ENCODE measurements around the gene KLF17.

The KLF17 gene

DNA sequence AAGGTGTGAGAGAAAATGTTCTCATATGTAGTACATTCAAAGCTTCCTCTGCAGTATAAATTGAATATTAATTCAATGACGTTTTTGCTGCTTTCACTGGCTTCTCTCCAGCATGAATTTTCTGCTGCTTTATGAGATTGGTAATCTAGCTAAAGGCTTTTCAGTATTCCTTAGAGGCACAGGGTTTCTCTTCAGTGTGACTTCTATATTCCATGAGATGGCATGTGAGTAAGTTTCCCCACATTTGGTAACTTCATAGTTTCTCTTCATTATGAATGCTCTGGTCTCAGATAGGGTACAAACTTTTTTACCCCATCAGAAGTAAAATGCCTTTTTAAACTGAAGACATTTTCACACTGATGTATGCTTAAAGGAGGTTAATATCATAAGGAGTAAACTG lies 33.2 kb downstream of the KLF17 start:
- DNase-seq (ENCODE audit: low read depth), result no peak
- TF ChIP-seq, protein P1, sequence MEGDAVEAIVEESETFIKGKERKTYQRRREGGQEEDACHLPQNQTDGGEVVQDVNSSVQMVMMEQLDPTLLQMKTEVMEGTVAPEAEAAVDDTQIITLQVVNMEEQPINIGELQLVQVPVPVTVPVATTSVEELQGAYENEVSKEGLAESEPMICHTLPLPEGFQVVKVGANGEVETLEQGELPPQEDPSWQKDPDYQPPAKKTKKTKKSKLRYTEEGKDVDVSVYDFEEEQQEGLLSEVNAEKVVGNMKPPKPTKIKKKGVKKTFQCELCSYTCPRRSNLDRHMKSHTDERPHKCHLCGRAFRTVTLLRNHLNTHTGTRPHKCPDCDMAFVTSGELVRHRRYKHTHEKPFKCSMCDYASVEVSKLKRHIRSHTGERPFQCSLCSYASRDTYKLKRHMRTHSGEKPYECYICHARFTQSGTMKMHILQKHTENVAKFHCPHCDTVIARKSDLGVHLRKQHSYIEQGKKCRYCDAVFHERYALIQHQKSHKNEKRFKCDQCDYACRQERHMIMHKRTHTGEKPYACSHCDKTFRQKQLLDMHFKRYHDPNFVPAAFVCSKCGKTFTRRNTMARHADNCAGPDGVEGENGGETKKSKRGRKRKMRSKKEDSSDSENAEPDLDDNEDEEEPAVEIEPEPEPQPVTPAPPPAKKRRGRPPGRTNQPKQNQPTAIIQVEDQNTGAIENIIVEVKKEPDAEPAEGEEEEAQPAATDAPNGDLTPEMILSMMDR (IDR thresholded peaks at IDR 0.05; ENCODE audit: insufficient read depth, low read depth, low read length, missing control alignments), result no peak

DNA sequence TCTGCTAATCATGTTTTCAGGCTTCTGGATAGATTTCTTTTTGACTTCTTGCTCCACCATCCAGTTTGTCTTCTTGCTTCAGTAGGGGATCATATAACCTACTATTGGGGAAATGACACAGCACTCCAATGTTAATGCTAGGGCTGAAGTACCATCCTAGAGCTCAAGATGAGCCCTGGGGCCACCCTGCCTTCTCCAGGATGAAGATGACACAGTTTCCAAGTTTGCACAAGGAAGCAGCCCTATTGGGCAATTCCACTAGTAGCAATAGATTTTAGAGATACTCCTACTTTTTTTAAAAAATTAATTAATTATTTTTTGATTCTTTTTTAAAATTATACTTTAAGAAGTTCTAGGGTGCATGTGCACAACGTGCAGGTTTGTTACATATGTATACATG lies 34.1 kb downstream of the KLF17 start:
- H3K4me3 ChIP-seq (ENCODE audit: low read depth, low read length), result no peak overlapping the region
- no peak for DNase-seq (ENCODE audit: low read depth)
- TF ChIP-seq, protein P1 (IDR thresholded peaks at IDR 0.05; ENCODE audit: insufficient read depth, low read depth, low read length, missing control alignments), result no peak

More for the DNA sequence above, 33.2 kb downstream of the KLF17 start:
- no peak overlapping the region for H3K4me3 ChIP-seq (ENCODE audit: low read depth, low read length)

GRCh38 chr1:44154049-44154448 lies 35.4 kb downstream of the KLF17 start:
- TF ChIP-seq, protein P1 (IDR thresholded peaks at IDR 0.05; ENCODE audit: insufficient read depth, low read depth, low read length, missing control alignments), result no peak
- DNase-seq (ENCODE audit: low read depth), result no peak
- H3K4me3 ChIP-seq (ENCODE audit: low read depth, low read length), result no peak overlapping the region

DNA sequence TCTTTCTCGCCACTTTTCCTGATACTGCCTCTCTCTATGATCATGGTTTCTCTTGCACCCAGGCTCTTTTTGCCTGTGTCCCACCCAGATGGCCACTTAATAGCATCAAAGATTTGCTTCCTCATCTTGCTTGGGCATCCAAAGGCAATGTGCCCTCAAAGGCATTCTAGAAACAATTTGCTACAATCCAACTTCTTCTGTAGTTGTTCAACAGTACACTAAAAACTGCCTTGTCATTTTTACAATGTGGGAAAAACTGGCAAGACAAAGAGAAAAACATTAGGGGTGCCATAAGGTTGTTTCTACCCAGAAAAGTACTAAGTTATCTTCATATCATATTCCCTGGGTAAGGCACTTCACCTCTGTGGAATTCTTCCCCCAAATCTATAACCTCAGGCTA lies 39.3 kb downstream of the KLF17 start:
- TF ChIP-seq, protein P1 (IDR thresholded peaks at IDR 0.05; ENCODE audit: insufficient read depth, low read depth, low read length, missing control alignments), result no peak
- no peak for DNase-seq (ENCODE audit: low read depth)

GRCh38 chr1:44158871-44159270 lies 40.2 kb downstream of the KLF17 start:
- TF ChIP-seq, protein P1 (IDR thresholded peaks at IDR 0.05; ENCODE audit: insufficient read depth, low read depth, low read length, missing control alignments), result no peak

More for the DNA sequence above, 39.3 kb downstream of the KLF17 start:
- H3K4me3 ChIP-seq (ENCODE audit: low read depth, low read length), result no peak overlapping the region

GRCh38 chr1:44161546-44161945 lies 42.9 kb downstream of the KLF17 start:
- no peak for DNase-seq (ENCODE audit: low read depth)
- TF ChIP-seq, protein P1 (IDR thresholded peaks at IDR 0.05; ENCODE audit: insufficient read depth, low read depth, low read length, missing control alignments), result no peak
- H3K4me3 ChIP-seq (ENCODE audit: low read depth, low read length), result no peak overlapping the region

More at GRCh38 chr1:44158871-44159270, 40.2 kb downstream of the KLF17 start:
- no peak for DNase-seq (ENCODE audit: low read depth)
- H3K4me3 ChIP-seq (ENCODE audit: low read depth, low read length), result no peak overlapping the region

DNA sequence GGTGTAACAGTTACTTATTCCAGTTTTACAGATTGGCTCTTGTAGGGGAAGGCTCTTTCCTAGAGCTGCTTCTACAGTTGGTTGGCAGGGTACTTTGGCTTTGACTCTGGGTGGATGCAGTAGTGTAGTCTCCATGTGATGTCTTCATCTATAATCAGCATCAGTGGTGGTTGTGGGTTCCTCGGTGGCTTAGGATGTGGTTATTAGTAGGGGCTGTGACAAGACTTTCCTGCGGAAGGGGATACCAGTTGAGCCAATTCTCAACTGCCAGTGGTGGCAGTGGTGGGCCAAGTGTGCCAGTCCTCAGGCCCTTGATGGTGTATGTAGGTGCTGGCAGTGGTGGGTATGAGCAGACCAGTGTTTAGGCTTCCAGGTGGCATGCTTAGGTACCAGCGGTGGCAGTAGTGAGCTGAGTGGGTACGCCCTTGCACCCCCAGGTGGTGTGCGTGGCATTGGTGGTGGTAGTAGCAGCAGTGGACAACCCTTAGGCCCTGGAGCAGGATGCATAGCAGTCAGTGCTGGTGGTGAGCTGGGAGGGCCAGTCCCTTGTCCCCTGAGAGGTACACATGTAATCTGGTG lies 50.0 kb downstream of the KLF17 start:
- TF ChIP-seq, protein P1 (IDR thresholded peaks at IDR 0.05; ENCODE audit: insufficient read depth, low read depth, low read length, missing control alignments), result no peak
- H3K4me3 ChIP-seq (ENCODE audit: low read depth, low read length), result no peak overlapping the region
- no peak for DNase-seq (ENCODE audit: low read depth)

Data from GM12865 (cell line).